ENCODE data around the gene PLXNA4.

- no peak for TF ChIP-seq POLR2A (IDR thresholded peaks at IDR 0.05; ENCODE audit: low read length)
- no peak for TF ChIP-seq GATA1 (IDR thresholded peaks at IDR 0.05; ENCODE audit: low read depth, low read length)
Measured at GRCh38 chr7:132565441-132565840, 10.8 kb downstream of the PLXNA4 start.

Measured in erythroblast (primary cell).